Tibial artery (tissue), 4 donors: ENCODE results near the gene POLR2J.
"Not testable (repeated sequence)": the region's sequence is repeated elsewhere in the genome, so short reads cannot be mapped to it uniquely, and the experiment has no call there.

Source experiments
- DNase-seq, 2 donors: peaks; one replicate each; pipeline ENCODE4 v3.0.0-alpha.2; 2019
- H3K27ac ChIP-seq, 2 donors: fragments of 200-600 bp; sonication (generic) in 1 of 2; 1 replicate in 1 of 2; 2 replicates in 1 of 2; pipeline ENCODE4 v1.5.1; 2018 to 2019; ENCODE audit warnings: mild to moderate bottlenecking in 1 of 2
- H3K27me3 ChIP-seq, 2 donors: fragments of 200-600 bp; sonication (generic) in 1 of 2; one replicate each; pipeline versions ENCODE4 v1.5.1 to v1.6.0; 2016 to 2019
- H3K36me3 ChIP-seq, 3 donors: fragments of 200-600 bp; sonication (generic) in 2 of 3; one replicate each; pipeline ENCODE4 v1.5.1; 2016 to 2019; ENCODE audit warnings: mild to moderate bottlenecking in 2 of 3
- H3K4me1 ChIP-seq, 4 donors: fragments of 200-600 bp; sonication (generic) in 2 of 4; 1 replicate in 3 of 4; 2 replicates in 1 of 4; pipeline ENCODE4 v1.5.1; 2016 to 2019
- H3K4me3 ChIP-seq, 2 donors: fragments of 200-600 bp; sonication (generic) in 1 of 2; 1 replicate in 1 of 2; 2 replicates in 1 of 2; pipeline ENCODE4 v1.5.1; 2018 to 2019; ENCODE audit warnings: mild to moderate bottlenecking in 2 of 2
- H3K9me3 ChIP-seq, 3 donors: fragments of 200-600 bp; sonication (generic) in 1 of 3; one replicate each; pipeline ENCODE4 v1.5.1; 2016 to 2019
- intact Hi-C: fragments of 100-400 bp; cut with DNase I; formaldehyde crosslinking; loops from one replicate; pipeline ENCODE4 v1.15.0; 2023; ENCODE audit warnings: low total_unique reads

The POLR2J gene

DNA sequence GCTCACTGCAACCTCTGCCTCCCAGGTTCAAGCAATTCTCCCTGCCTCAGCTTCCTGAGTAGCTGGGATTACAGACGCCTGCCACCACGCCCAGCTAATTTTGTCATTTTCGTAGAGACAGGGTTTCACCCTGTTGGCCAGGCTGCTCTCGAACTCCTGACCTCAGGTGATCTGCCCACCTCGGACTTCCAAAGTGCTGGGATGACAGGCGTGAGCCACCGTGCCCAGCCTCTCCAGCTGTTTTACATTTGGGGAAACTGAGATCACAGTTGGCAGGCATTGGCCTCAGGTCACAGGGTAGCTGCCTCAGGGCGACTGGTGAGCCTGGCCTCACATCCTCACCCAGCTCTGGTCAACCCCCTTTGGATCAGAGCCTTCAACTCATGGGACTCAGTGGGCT is 31.9 kb upstream of the POLR2J start:
- H3K4me1 ChIP-seq, H3K27ac ChIP-seq, intact Hi-C loops, H3K27me3 ChIP-seq, H3K36me3 ChIP-seq, H3K4me3 ChIP-seq, H3K9me3 ChIP-seq: not testable (repeated sequence)
- DNase-seq = peak in 1 of 2 donors; percentile 48

DNA sequence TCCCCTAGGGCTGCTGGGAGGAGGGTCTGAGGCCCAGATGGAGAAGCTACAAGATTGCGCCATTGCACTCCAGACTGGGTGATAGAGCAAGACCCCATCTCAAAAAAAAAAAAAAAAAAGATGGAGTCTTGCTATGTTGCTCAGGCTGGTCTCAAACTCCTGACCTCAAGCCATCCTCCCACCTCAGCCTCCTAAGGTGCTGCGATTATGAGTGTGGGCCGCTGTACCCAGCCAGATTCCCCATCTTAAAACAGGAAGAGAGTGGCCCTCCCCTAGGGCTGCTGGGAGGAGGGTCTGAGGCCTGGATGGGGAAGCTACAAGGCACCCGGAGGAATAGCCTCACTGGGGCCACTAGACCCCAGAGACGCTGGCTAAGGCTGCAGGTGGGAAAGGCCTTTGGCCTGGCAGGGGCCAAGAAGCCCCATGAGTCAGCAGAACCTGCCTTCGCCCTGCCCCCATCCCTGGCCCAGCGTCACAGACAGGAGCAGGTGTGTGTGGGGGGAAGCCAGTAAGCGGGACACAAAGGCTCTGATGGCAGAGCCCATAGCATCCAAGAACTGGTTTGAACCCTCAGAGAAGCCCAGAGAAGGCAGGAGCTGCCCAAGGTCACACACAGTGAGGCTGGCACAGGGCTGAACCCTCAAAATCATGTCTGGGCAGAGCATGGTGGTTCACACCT is 28.8 kb upstream of the POLR2J start:
- H3K4me3 ChIP-seq, H3K27ac ChIP-seq, H3K4me1 ChIP-seq, H3K27me3 ChIP-seq, H3K9me3 ChIP-seq, H3K36me3 ChIP-seq, intact Hi-C loops: not testable (repeated sequence)
- peak; percentile 16 to 34 for DNase-seq

- H3K4me1 ChIP-seq, H3K27me3 ChIP-seq, H3K4me3 ChIP-seq, H3K9me3 ChIP-seq, H3K36me3 ChIP-seq, intact Hi-C loops: not testable (repeated sequence)
- DNase-seq = peak in 1 of 2 donors; percentile 51
- peak overlapping the region; percentile 42 to 58 for H3K27ac ChIP-seq
These were observed 26.8 kb upstream of the POLR2J start for GRCh38 chr7:102505298-102506185.

DNA sequence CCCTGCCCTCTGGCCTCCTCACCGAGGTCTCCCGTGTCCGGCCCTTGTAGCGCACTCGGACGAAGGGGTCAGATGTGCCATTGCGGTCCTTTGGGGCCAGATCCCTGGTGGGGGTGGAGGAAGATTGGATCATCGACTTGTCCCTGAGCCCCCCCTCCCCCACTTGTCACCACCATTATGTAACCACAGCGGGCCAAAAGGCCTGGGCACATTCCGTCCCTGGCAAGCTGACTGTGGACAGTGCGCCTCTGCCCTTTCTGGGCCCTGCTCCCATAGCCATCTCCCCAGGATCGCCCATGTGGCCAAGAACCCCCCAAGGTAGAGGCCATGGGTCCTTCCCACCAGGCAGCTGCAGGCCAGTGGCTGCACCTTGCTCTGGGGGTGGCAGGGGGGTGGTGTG is 24.4 kb upstream of the POLR2J start:
- intact Hi-C loops, DNase-seq, H3K27ac ChIP-seq, H3K27me3 ChIP-seq, H3K9me3 ChIP-seq, H3K4me3 ChIP-seq, H3K36me3 ChIP-seq, H3K4me1 ChIP-seq: not testable (repeated sequence)

DNA sequence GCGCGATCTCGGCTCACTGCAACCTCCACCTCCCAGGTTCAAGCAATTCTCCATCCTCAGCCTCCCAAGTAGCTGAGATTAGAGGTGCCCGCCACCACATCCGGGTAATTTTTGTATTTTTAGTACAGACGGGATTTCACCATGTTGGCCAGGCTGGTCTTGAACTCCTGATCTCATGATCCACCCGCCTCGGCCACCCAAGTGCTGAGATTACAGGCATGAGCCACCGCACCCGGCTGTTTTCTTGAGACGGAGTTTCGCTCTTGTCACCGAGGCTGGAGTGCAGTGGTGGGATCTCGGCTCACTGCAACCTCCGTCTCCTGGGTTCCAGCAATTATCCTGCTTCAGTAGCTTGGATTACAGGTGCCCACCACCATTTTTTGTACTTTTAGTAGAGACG is 19.6 kb upstream of the POLR2J start:
- H3K4me1 ChIP-seq, H3K27ac ChIP-seq, H3K36me3 ChIP-seq, H3K9me3 ChIP-seq, H3K27me3 ChIP-seq, intact Hi-C loops, H3K4me3 ChIP-seq: not testable (repeated sequence)
- DNase-seq = peak in 1 of 2 donors; percentile 22

DNA sequence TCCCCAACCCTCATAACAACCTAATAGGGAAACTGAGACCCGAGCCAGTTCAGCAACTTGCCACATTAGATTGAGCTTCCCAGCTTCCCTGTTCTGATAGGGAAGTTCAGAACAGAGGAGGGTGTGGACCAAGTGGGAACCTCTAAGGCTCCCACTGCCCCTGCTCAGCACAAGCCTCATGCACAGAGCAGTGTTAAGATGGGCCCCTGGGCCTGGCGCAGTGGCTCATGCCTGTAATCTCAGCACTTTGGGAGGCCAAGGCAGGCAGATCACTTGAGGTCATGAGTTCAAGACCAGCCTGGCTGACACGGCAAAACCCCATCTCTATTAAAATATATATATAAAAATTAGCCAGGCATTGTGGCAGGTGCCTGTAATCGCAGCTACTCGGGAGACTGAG is 18.6 kb upstream of the POLR2J start:
- peak; percentile 23 to 42 for DNase-seq
- H3K9me3 ChIP-seq, H3K36me3 ChIP-seq, H3K4me3 ChIP-seq, H3K4me1 ChIP-seq, H3K27me3 ChIP-seq, H3K27ac ChIP-seq, intact Hi-C loops: not testable (repeated sequence)

DNA sequence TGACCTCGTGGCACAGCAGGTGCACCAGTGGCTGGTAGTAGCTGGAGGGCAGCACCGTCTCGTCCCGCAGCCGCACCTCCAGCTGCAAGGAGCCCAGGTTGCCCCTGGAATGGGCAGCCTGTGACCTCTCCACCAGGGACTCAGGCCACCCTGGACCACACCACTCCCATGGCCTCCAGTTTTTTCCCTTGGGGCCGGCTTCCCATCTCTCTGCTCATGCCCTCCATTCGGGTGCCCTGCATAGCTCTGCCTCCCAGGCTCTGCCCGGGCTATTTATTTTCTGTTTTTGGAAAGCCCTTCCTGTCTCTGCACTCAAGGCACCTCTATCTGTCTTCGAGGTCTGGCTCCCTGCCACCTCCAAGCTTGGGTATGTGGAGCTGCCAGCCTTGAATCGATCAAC is 18.1 kb upstream of the POLR2J start:
- H3K27me3 ChIP-seq, H3K4me1 ChIP-seq, H3K27ac ChIP-seq, H3K4me3 ChIP-seq, DNase-seq, H3K36me3 ChIP-seq, intact Hi-C loops, H3K9me3 ChIP-seq: not testable (repeated sequence)

GRCh38 chr7:102494473-102495149 is 15.9 kb upstream of the POLR2J start:
- H3K4me3 ChIP-seq, intact Hi-C loops, H3K9me3 ChIP-seq, H3K36me3 ChIP-seq, DNase-seq, H3K27me3 ChIP-seq, H3K4me1 ChIP-seq, H3K27ac ChIP-seq: not testable (repeated sequence)

DNA sequence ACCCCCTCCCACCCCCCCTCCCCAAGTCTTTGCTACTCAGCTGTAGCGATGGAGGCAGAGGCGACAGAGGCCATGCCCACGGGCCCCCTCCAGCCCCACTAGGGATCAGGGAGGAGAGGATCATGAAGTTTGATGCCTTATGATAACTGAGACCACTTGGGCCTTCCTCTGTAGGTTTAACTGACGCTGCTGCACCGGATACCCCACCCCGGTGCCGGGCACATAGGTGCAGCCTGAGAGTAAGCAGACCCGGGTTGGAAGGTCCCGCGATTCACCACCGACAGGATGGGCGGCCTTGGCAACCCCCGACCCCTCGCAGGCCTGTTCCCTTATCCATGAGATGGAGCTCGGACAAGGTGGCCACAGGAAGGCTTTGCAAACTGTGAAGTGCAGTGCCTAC is 15.3 kb upstream of the POLR2J start:
- H3K9me3 ChIP-seq, H3K27ac ChIP-seq, intact Hi-C loops, H3K36me3 ChIP-seq, H3K4me3 ChIP-seq, H3K4me1 ChIP-seq, H3K27me3 ChIP-seq: not testable (repeated sequence)
- peak; percentile 16 to 27 for DNase-seq

DNA sequence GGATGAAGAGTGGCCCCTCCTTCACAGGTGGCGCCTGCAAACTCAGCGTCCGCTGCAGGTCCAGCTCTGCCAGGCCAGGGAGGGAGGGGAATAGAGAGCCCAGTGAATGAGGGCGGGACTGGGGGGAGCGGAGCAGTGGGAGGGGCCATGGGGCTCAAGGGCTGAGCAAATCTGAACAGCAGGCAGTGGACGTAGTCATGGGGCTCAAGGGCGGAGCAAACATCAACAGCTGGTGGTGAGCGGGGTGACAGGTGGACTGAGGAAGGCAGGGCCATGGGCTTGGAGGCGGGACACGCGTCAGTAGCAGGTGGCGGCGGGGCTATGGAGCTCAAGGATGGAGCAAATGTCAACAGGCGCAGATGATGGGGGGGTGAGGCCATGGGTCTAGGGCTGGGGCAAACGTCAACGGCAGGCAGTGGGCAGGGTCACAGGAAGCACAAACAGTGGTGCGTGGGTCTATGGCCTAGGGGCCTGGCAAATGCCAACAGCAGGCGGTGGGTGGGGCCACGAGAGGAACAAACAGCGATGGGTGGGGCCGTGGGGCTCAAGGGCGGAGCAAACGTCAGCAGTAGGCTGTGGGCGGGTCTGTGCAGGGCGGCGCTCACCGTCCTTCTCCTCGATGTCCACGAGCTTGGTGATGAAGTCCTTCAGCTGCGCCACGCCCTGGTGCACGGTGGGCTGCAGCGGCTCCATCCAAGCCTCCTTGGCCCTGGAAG is 14.7 kb upstream of the POLR2J start:
- H3K9me3 ChIP-seq, H3K27ac ChIP-seq, H3K36me3 ChIP-seq, H3K27me3 ChIP-seq, H3K4me1 ChIP-seq, DNase-seq, intact Hi-C loops, H3K4me3 ChIP-seq: not testable (repeated sequence)

DNA sequence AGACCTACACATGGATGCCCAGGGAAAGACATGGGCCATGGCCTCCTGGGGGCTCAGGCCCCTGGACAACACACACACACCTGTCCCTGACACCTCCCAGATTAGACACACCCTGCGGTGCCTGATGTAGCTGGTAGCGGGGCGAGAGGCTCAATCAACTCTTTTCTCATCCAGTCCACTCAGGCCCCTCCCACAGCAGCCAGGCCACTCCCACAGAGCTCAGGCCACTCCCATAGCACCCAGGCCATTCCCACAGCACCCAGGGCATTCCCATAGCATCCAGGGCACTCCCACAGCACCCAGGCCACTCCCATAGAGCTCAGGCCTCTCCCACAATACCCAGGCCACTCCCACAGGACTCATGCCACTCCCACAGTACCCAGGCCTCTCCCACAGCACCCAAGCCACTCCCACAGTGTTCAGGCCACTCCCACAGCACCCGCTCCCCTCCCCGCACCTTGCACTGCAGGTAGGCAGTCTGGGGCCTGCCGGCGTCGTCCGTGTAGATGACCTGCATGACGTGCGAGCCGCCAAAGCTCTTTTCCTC is 11.9 kb upstream of the POLR2J start:
- intact Hi-C loops, H3K9me3 ChIP-seq, H3K4me1 ChIP-seq, H3K4me3 ChIP-seq, H3K36me3 ChIP-seq, H3K27me3 ChIP-seq, H3K27ac ChIP-seq: not testable (repeated sequence)
- DNase-seq = peak; percentile 7 to 65

- H3K4me1 ChIP-seq, intact Hi-C loops, H3K27me3 ChIP-seq, H3K27ac ChIP-seq, DNase-seq, H3K9me3 ChIP-seq, H3K36me3 ChIP-seq, H3K4me3 ChIP-seq: not testable (repeated sequence)
These were observed 5.6 kb upstream of the POLR2J start for GRCh38 chr7:102484317-102484716.

DNA sequence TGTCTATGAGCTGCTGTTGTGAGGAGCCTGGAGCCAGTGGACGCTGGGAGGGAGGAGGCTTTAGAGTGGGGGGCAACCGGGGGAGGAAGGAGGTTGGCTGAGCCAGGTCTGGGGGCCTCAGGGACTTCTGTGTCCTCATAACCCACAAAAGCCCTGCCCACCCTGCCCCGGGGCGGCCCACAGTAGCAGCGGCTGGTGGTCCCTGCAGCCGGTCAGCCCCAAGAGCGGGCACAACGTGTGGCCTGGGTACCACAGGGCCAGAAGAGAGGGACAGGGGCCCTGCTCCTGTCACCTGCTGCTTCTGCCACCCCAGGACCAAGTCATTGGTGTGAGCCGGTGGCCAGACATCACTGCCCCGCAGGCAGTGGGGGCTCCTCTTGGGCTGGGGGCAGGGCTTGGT is 3.2 kb upstream of the POLR2J start:
- peak; percentile 7 to 25 for DNase-seq
- H3K27me3 ChIP-seq, H3K9me3 ChIP-seq, H3K36me3 ChIP-seq, H3K4me3 ChIP-seq, H3K4me1 ChIP-seq, intact Hi-C loops, H3K27ac ChIP-seq: not testable (repeated sequence)
